ENCODE measurements around the gene KLC3. TPM values are rescaled to one million over a fixed set of nuclear protein-coding genes. Genes with fewer than 3 reads are reported as not detected.

Gene KLC3
- total and polyA plus RNA-seq, 2 experiments from 2014 or later: 1.8 to 4.0 TPM

- no peak for DNase-seq (ENCODE audit: low read depth in 1 of 2, low spot score in 1 of 2)
- TF ChIP-seq CTCF (IDR thresholded peaks at IDR 0.05; ENCODE audit: low read depth, low read length): no peak
- H3K36me3 ChIP-seq: peaks cover 34% of the 10 kb centered on the region
- no peak overlapping the region for H3K27ac ChIP-seq
- no peak overlapping the region for H3K4me3 ChIP-seq
- no peaks in the 10 kb centered on the region for H3K9me3 ChIP-seq (ENCODE audit: low read depth)
- H3K27me3 ChIP-seq: no peaks in the 10 kb centered on the region
- no peaks in the 10 kb centered on the region for H3K4me1 ChIP-seq (ENCODE audit: low read depth)
These were observed 17.8 kb downstream of the KLC3 start for GRCh38 chr19:45358213-45358792.

- Histone ChIP-seq H3K4me1 (ENCODE audit: low read depth) (no peaks in the 10 kb centered on the region), H3K36me3 (peaks cover 22% of the 10 kb centered on the region), H3K27ac (no peak overlapping the region), H3K27me3 (no peaks in the 10 kb centered on the region), H3K9me3 (ENCODE audit: low read depth) (no peaks in the 10 kb centered on the region), H3K4me3 (no peak overlapping the region)
- no peak for TF ChIP-seq CTCF (IDR thresholded peaks at IDR 0.05; ENCODE audit: low read depth, low read length)
- no peak for DNase-seq (ENCODE audit: low read depth in 1 of 2, low spot score in 1 of 2)
These were observed 21.1 kb downstream of the KLC3 start for GRCh38 chr19:45361608-45362007.

GRCh38 chr19:45362291-45362690, 21.7 kb downstream of the KLC3 start:
- Histone ChIP-seq H3K4me3 (no peak overlapping the region), H3K27me3 (no peaks in the 10 kb centered on the region), H3K27ac (no peak overlapping the region), H3K4me1 (ENCODE audit: low read depth) (no peaks in the 10 kb centered on the region), H3K36me3 (peaks cover 18% of the 10 kb centered on the region), H3K9me3 (ENCODE audit: low read depth) (no peaks in the 10 kb centered on the region)
- TF ChIP-seq CTCF (IDR thresholded peaks at IDR 0.05; ENCODE audit: low read depth, low read length): no peak
- no peak for DNase-seq (ENCODE audit: low read depth in 1 of 2, low spot score in 1 of 2)

- TF ChIP-seq CTCF (IDR thresholded peaks at IDR 0.05; ENCODE audit: low read depth, low read length): no peak
- peaks cover 15% of the 10 kb centered on the region for H3K36me3 ChIP-seq
- no peak overlapping the region for H3K4me3 ChIP-seq
- H3K9me3 ChIP-seq (ENCODE audit: low read depth): no peaks in the 10 kb centered on the region
- DNase-seq (ENCODE audit: low read depth in 1 of 2, low spot score in 1 of 2): no peak
- no peaks in the 10 kb centered on the region for H3K4me1 ChIP-seq (ENCODE audit: low read depth)
- no peak overlapping the region for H3K27ac ChIP-seq
- no peaks in the 10 kb centered on the region for H3K27me3 ChIP-seq
These were observed 23.4 kb downstream of the KLC3 start for GRCh38 chr19:45363861-45364459.

- Histone ChIP-seq H3K4me1 (ENCODE audit: low read depth) (no peaks in the 10 kb centered on the region), H3K27me3 (no peaks in the 10 kb centered on the region), H3K4me3 (no peak overlapping the region), H3K9me3 (ENCODE audit: low read depth) (no peaks in the 10 kb centered on the region), H3K36me3 (peaks cover 12% of the 10 kb centered on the region), H3K27ac (no peak overlapping the region)
- TF ChIP-seq CTCF (IDR thresholded peaks at IDR 0.05; ENCODE audit: low read depth, low read length): no peak
- DNase-seq (ENCODE audit: low read depth in 1 of 2, low spot score in 1 of 2): no peak
These were observed 24.1 kb downstream of the KLC3 start for GRCh38 chr19:45364696-45365095.

Data from cardiac muscle cell (in vitro differentiated cells and primary cell).